LNCaP clone FGC (cell line): Measurements from ENCODE around the gene CTCF.

ENCODE experiments used
- DNase-seq: peaks from one replicate; pipeline ENCODE4 v3.0.0-alpha.2; 2011; ENCODE audit warnings: low read depth
- H3K4me3 ChIP-seq: 2 replicates; pipeline ENCODE4 v1.5.1; 2011; ENCODE audit warnings: mild to moderate bottlenecking, low read depth, low read length, control low read depth
- TF ChIP-seq, protein P1 (sequence below): IDR thresholded peaks from 2 replicates; pipeline ENCODE4 v1.5.1; 2012; ENCODE audit warnings: mild to moderate bottlenecking; ENCODE audit not compliant: control insufficient read depth, insufficient read depth; ENCODE audit errors: extremely low read depth

The CTCF gene

DNA sequence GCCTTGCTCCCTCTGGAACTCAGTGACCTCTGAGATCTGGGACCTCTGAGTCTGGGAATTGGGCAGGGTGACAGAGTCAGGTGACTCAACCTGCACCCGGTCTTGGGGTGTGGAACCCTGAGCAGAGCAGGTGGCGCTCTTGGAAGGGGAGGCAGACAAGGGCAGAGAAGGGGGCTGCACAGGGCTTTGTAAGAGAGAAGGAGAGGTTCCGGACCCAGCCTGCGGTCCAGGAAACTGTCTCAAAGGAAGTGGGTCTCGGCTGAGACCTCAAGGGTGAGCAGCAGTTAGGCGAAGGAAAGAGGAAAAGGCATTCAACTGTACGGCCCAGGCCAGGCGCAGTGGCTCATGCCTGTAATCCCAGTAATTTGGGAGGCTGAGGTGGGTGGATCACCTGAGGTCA lies 43.6 kb upstream of the CTCF start:
- TF ChIP-seq, protein P1, sequence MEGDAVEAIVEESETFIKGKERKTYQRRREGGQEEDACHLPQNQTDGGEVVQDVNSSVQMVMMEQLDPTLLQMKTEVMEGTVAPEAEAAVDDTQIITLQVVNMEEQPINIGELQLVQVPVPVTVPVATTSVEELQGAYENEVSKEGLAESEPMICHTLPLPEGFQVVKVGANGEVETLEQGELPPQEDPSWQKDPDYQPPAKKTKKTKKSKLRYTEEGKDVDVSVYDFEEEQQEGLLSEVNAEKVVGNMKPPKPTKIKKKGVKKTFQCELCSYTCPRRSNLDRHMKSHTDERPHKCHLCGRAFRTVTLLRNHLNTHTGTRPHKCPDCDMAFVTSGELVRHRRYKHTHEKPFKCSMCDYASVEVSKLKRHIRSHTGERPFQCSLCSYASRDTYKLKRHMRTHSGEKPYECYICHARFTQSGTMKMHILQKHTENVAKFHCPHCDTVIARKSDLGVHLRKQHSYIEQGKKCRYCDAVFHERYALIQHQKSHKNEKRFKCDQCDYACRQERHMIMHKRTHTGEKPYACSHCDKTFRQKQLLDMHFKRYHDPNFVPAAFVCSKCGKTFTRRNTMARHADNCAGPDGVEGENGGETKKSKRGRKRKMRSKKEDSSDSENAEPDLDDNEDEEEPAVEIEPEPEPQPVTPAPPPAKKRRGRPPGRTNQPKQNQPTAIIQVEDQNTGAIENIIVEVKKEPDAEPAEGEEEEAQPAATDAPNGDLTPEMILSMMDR, result no peak
- no peak for DNase-seq
- H3K4me3 ChIP-seq, result no peak overlapping the region

DNA sequence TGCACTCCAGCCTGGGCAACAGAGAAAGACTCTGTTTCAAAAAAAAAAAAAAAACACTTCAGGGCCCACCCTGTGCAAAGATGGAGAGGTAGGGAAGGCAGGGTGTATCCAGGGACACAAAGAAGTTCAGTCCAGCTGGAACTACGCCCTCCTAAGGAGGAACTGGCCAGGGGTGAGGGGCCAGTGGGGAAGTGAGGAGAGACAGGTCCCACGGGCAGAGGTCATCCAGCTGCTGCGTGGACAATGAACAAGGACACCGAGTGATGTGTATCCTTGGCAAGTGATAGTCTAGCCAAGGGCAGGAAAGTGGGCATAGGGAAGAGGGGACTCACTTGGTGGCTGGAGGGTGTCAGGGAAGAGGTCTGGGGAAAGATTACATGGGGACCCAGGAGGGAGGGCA lies 43.1 kb upstream of the CTCF start:
- H3K4me3 ChIP-seq, result no peak overlapping the region
- TF ChIP-seq, protein P1, result no peak

DNA sequence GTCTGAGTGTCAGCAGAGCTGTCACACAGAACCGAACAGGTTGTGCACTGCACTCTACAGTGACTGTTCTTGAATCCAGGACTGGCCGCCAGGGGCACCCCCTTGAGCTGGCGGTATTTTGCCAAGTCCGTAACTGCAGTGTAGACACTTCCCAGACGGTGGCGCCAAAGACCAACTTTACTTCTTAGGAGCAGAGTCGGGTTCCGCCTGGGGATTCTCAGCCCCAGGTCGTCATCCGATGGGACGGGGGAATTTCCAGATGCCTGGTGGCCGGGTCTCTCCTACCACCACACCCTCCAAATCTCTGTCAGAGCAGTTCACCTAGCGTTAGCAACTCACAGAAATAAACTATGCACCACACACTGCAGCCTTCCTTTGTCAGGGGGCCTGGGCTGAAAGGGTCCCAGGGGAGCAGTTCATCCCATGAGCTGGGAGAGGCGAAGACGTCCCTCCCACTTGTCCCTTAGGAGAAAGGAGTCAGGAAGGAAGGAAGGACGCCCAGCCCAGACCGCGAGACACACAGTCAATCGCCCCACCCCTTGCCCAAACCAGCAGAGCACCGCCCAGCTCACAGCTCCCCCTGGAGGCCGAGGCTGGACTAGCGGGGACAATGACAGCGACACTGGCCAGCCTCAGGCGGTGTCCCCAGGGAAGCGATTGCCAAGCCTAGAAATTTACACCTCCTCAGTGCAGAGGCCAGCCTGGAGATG lies 41.1 kb upstream of the CTCF start:
- DNase-seq, result peak; percentile 88
- TF ChIP-seq, protein P1, result peak; percentile 99
- peak overlapping the region; percentile 53 for H3K4me3 ChIP-seq

More for the DNA sequence above, 43.1 kb upstream of the CTCF start:
- DNase-seq, result no peak

DNA sequence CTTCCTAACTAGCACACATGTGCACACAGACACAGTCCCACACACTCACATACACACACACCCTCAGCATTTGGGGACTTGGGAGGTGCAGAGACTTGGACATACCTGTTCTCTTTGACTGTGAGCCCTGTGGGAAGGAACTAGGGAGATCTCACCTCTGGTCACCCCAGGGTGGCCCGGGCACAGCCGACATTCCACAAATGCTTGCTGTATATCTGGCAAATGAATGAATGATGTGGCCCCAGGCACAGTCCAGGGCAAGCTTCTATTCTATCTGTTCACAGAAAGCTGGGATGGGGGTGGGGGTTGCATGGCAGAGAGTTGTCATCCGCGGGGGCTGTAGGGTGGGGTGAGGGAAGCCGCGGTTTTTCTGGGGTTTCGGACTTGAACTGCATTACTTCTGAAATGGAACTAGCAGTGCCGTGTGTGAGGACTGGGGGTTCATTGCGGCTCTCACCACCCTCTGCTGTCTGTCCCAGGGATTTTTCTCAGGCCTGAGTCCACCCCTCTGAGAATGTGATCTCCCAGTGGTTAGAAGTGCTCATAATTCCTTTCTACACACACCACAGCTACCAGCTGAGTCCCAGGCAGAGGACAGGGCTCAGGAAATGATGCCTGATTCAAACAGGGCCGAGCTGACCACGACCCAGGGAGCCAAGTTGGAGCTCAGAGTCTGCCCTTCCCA lies 37.0 kb upstream of the CTCF start:
- H3K4me3 ChIP-seq, result no peak overlapping the region
- TF ChIP-seq, protein P1, result no peak
- no peak for DNase-seq

DNA sequence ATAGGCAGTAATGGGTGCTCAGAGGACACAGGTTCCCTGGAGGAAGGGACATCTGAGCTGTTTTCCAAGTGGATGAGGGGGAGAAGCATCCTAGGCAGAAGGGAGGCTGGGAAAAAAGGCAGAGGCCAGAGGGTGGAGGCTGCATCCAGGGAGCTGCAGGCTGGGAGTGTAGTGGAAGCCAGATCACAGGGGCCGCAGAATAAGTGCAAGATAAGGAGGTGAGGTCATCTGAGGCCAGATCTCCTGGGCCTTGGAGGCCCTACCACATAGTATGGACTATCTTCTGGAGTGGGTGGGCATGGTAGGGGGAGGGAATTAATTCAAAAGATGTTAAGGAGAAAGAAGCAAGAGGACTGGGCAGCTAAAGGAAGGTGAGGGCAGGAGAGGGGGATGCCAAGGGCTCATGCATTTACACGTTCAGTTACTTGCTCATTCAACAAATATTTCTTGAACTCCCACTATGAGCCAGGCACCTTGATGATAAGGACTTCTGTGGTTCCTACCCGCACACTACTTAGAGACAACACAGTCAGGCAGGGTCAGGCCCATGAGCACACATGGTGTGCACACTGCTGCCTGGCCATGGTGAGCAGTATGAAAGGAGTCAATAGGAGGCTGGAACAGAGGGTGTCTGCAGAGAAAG lies 36.1 kb upstream of the CTCF start:
- TF ChIP-seq, protein P1, result no peak
- no peak for DNase-seq
- no peak overlapping the region for H3K4me3 ChIP-seq

DNA sequence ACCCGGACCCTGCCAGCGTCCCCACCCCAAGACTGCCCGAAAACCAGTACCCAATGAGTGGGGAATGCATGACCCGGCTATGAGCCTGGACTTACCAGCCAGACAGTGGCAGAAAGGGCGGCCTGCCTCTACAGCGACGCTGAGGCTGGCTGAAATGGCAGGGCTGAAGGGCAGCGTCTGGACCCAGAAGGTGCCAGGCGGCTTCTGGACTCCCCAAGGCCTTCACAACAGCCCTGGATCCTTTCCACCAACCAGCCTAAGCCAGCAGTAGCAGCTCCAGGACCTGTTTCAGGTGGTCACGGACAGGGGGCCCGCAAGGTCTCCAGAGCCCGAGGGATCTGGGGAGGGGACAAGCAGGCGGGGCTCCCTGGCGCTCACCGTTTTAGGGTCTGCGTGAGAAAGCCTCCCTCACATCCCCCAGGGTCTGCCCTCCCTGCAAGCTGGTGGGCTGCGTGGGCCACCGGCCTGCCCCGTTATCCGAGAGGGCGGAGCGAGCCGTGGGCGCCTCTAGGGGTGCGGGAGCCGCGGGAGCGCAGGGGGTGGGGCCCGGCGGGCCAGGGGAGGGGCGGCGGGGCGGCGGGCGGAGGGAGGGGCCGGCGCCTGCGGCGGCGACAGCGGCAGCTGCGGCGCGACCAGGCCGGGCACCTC lies 34.0 kb upstream of the CTCF start, which contains the start of gene RIPOR1:
Gene RIPOR1, plus strand, starts transcription at position 608 of the 648 bp plus-strand sequence. CDS start 9,618 bp downstream, outside the sequence.
- DNase-seq, result no peak
- TF ChIP-seq, protein P1, result 0 out of 2 replicates have a peak, but pooled peaks have one; percentile 4
- H3K4me3 ChIP-seq, result peak within 1 kb of the TSS; percentile 79
